Measurements from ENCODE around the gene MPG.

- TF ChIP-seq CTCF (IDR thresholded peaks at IDR 0.05 in 2 of 3, conservative IDR thresholded peaks at IDR 0.05 in 1 of 3; ENCODE audit: borderline replicate concordance in 1 of 3, insufficient read depth in 1 of 3, low read depth in 2 of 3, low read length in 2 of 3), result no peak
- no peak for TF ChIP-seq POLR2A (IDR thresholded peaks at IDR 0.05; ENCODE audit: borderline replicate concordance, extremely low read depth, insufficient read depth, insufficient read length)
- no peak for TF ChIP-seq EZH2 (IDR thresholded peaks at IDR 0.05)
Measured at GRCh38 chr16:104928-105327, 26.9 kb downstream of the MPG start.
